Activated naive CD8-positive, alpha-beta T cell treated with anti-CD3 and anti-CD28 coated beads, Interleukin-2, amount 10 ng/mL, durations not matched to agents 7 days and 5 days (primary cell): ENCODE results near the gene HS2ST1. TPM values are rescaled to one million over a fixed set of nuclear protein-coding genes. Genes with fewer than 3 reads are reported as not detected.

ENCODE experiments used
- ATAC-seq: fragments of 150-1000 bp; cut with Tn5 transposase; one replicate; pipeline ENCODE4 v1.10.0; 2021; ENCODE audit warnings: low read depth, moderate library complexity
- POLR2A ChIA-PET: fragments of 350-600 bp; sonication (Branson Sonifier 250); formaldehyde crosslinking; loops from one replicate; lab custom pipeline; 2021; ENCODE audit warnings: antibody characterized with exemption; lab: Charles Lee
- DNase-seq: peaks from one replicate; pipeline ENCODE4 v3.0.0; 2021
- H3K27ac Mint-ChIP-seq: one replicate; pipeline ENCODE4 v1.8.0; 2022; ENCODE audit warnings: mild to moderate bottlenecking, mixed read lengths
- H3K27me3 Mint-ChIP-seq: one replicate; pipeline ENCODE4 v1.8.0; 2022; ENCODE audit warnings: mild to moderate bottlenecking, moderate library complexity, mixed read lengths
- H3K36me3 Mint-ChIP-seq: one replicate; pipeline ENCODE4 v1.8.0; 2021; ENCODE audit warnings: mild to moderate bottlenecking, mixed read lengths
- H3K4me1 Mint-ChIP-seq: one replicate; pipeline ENCODE4 v1.8.0; 2021; ENCODE audit warnings: mixed read lengths
- H3K4me3 Mint-ChIP-seq: one replicate; pipeline ENCODE4 v1.8.0; 2022; ENCODE audit warnings: mild to moderate bottlenecking, moderate library complexity, mixed read lengths
- H3K9me3 Mint-ChIP-seq: one replicate; pipeline ENCODE4 v1.8.0; 2021; ENCODE audit warnings: mixed read lengths
- total RNA-seq, 2 experiments: library from RNA; stranded (reverse); gene quantifications; one replicate each; pipeline ENCODE4 v1.2.3, GENCODE V29; 2021

Gene HS2ST1
- total RNA-seq, 2 experiments from 2014 or later = 16.8 to 18.6 TPM

DNA sequence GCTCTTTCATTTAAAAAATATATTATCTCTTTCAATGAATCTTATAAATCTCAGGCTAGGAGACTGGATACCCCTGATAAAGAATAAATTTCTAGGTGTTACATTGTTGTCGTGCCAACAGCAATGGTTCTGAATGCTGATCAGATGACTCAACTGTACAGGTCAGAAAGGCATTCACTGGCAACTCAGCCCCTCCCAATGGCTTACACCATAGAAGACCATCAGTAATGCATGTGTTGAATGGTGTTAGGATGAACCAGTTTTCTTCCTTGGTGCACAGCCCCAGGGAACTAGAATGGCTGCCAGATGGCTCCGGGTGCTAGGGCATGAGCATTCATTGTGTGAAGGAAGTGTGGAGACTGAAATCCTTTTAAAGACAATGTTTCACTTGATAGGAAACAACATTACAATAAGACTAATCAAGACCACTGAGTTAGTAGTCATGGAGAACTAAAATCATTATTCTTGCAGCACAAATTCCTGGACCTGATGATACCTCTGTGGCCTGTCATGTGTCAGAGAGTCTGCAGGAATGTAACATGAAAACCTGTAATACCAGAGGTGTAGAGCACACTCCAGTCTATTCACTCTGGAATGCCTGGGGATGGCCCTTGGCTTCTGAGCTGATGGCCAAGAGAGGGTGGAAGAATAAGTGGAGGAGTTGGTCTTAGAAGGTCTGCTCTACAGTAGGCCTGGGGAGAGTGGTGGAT lies 226.6 kb downstream of the HS2ST1 start:
- POLR2A ChIA-PET = no interaction called here
- H3K36me3 Mint-ChIP-seq = no peaks in the 10 kb centered on the region

DNA sequence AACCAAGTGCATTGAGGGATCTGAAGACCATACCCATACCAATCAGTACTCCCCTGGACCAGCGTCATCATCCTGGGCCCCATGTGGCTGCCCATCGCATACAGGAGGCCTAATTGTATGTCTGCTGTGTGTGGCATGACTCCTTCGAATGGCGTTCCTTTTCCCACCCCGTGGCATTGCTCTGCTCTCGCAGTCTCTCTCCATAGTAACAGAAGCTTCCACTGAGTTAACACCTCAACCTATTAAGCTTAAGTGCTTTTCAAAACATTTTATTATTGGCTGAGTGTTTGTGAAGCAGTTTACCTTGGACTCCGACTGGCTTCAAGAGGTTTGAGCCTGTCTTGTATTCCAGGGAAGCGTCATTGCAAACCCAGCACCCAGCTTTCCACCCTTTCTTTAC lies 227.1 kb downstream of the HS2ST1 start:
- Mint-ChIP-seq H3K27ac (no peak overlapping the region), H3K9me3 (no peaks in the 10 kb centered on the region), H3K4me1 (no peaks in the 10 kb centered on the region), H3K27me3 (peaks cover 10% of the 10 kb centered on the region), H3K4me3 (no peak overlapping the region), H3K36me3 (no peaks in the 10 kb centered on the region)
- ATAC-seq (no peak), DNase-seq (no peak)
- POLR2A ChIA-PET = no interaction called here

More for the DNA sequence above, 226.6 kb downstream of the HS2ST1 start:
- no peak overlapping the region for H3K27ac Mint-ChIP-seq
- no peaks in the 10 kb centered on the region for H3K9me3 Mint-ChIP-seq
- peaks cover 6% of the 10 kb centered on the region for H3K27me3 Mint-ChIP-seq
- ATAC-seq (no peak), DNase-seq (no peak)
- H3K4me1 Mint-ChIP-seq = no peaks in the 10 kb centered on the region
- H3K4me3 Mint-ChIP-seq = no peak overlapping the region

DNA sequence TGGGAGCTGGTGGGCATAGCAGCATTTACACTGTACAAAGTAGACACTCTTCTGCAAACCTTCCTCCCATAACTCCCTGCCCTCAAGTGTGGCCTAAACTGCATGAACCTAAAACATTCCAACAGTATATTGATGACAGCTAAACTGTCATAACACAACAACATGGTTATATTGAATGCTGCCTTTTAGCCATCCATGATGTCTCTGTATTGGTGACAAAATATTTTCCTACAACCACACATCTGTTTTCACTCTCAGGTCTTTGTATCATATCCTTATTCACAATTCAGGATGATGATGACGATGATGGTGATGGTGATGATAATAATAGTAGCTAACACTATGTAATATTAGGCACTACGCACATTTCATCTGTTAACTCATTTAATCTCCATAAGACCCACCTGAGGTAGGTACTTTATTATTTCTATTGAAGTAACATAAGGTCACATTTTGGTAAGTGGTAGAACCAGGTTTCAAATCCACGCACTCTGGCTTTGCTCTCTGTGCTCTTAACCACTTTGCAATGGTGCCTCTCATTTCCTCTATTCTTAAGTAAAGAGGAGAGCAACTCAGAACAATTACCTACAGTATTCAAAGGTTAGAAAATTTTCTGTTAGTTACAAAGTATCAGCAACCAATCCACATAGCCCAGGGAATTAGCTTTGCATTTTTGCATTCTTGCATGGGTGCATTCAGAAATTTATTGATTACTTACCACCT lies 229.1 kb downstream of the HS2ST1 start:
- Mint-ChIP-seq H3K4me3 (no peak overlapping the region), H3K27me3 (peaks cover 14% of the 10 kb centered on the region), H3K4me1 (no peaks in the 10 kb centered on the region), H3K36me3 (no peaks in the 10 kb centered on the region), H3K9me3 (no peaks in the 10 kb centered on the region), H3K27ac (no peak overlapping the region)
- POLR2A ChIA-PET = no interaction called here
- DNase-seq (no peak), ATAC-seq (no peak)

DNA sequence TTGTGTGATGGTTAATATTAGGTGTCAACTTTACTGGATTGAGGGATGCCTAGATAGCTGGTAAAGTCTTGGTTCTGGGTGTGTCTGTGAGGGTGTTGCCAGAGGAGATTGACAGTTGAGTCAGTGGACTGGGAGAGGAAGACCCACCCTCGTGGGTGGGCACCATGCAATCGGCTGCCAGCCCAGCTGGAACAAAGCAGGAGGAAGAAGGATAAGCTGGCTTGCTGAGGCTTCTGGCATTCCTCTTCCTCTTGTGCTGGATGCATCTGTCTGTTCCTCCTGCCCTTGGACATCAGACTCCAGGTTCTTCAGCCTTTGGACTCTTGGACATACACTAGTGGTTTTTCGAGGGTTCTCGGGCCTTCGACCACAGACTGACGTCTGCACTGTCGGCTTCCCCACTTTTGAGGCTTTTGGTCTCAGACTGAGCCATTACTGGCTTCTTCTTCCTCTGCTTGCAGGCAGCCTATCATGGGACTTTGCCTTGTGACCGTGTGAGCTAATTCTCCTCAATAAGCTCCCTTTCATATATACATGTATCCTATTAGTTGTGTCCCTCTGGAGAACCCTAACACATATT lies 230.0 kb downstream of the HS2ST1 start:
- Mint-ChIP-seq H3K27ac (no peak overlapping the region), H3K9me3 (no peaks in the 10 kb centered on the region), H3K4me1 (no peaks in the 10 kb centered on the region), H3K36me3 (no peaks in the 10 kb centered on the region), H3K4me3 (no peak overlapping the region), H3K27me3 (peaks cover 19% of the 10 kb centered on the region)
- no peak for DNase-seq
- no peak for ATAC-seq
- POLR2A ChIA-PET = no interaction called here

DNA sequence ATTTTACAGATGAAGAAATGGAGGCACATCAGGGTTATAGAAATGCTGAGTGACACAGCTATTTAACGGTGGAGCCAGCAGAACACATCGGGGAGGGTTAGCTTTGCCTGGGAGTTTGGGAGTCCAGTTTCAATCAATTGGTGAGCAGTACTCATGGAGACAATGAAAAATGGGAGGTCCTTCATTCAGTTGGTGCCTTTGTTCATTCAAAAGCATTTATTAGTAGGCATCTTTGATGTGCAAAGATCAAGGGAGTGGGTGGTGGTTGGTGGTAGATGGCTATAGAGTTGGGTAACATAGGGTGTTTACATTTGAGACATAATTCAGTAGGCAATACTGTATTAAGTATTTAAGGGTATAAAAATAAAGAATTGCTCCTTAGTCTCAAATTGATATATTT lies 230.5 kb downstream of the HS2ST1 start:
- DNase-seq (no peak), ATAC-seq (no peak)
- Mint-ChIP-seq H3K27ac (no peak overlapping the region), H3K36me3 (no peaks in the 10 kb centered on the region), H3K4me1 (no peaks in the 10 kb centered on the region), H3K27me3 (peaks cover 22% of the 10 kb centered on the region), H3K9me3 (no peaks in the 10 kb centered on the region), H3K4me3 (no peak overlapping the region)
- POLR2A ChIA-PET = no interaction called here

DNA sequence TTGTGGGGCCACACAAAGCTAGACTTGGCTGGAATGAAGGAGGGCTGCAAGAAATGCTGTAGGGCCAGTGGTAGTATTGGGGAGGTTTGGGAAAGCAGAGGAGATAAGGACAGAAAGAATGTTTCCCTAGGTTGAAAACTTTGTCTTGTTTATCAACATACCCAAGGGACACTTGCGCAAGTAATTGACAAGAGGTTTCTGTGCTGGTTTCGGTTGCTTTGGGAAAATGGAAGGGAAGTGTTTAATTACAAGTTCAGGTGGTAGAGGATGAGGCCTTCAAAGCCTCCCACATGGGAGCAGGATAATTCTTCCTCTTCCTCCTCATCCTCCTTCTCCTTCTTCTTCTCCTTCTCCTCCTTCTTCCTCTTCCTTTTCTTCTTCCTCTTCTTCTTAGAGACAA lies 232.1 kb downstream of the HS2ST1 start:
- no peak overlapping the region for H3K4me3 Mint-ChIP-seq
- ATAC-seq (no peak), DNase-seq (no peak)

DNA sequence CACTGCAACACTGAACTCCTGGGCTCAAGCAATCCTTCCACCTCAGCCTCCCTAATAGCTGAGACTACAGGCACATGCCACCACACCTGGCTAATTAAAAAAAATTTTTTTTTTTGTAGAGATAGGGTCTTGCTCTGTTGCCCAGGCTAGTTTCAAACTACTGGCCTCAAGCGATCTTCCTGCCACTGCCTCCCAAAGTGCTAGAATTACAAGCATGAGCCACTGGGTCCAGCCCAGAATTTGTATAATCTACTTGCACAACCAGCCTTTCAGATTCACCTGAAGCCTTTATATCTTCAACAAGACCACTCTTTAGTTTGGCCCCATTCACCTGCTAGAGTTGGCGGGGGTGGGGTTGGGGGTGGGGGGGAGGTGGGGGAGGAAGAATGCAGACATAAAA lies 232.6 kb downstream of the HS2ST1 start:
- Mint-ChIP-seq H3K9me3 (no peaks in the 10 kb centered on the region), H3K4me3 (no peak overlapping the region), H3K4me1 (peaks cover 11% of the 10 kb centered on the region), H3K27me3 (peaks cover 33% of the 10 kb centered on the region), H3K36me3 (no peaks in the 10 kb centered on the region), H3K27ac (no peak overlapping the region)
- DNase-seq (no peak), ATAC-seq (no peak)
- POLR2A ChIA-PET = no interaction called here

More for the DNA sequence above, 232.1 kb downstream of the HS2ST1 start:
- POLR2A ChIA-PET = no interaction called here
- no peaks in the 10 kb centered on the region for H3K36me3 Mint-ChIP-seq
- peaks cover 7% of the 10 kb centered on the region for H3K4me1 Mint-ChIP-seq
- no peaks in the 10 kb centered on the region for H3K9me3 Mint-ChIP-seq
- no peak overlapping the region for H3K27ac Mint-ChIP-seq
- H3K27me3 Mint-ChIP-seq = peaks cover 29% of the 10 kb centered on the region

DNA sequence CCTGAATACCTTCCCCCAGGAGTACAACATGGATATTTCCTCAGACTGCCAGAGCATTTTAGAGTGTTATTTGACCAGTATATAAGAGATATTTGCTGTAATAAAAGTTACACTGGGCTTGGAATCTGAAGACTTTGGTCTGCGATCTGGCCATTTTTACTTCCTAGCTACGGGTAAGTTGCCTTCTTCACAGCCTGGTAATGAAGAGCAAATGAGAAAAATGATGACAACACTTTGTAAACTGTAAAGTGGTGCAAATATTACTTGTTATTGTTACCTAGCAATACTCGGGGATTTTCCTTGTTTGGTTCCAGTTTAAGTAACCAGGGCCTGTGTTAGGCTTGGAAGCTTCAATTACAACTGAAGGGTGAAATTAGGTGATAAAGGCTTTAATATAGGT lies 233.4 kb downstream of the HS2ST1 start:
- POLR2A ChIA-PET = no interaction called here
- DNase-seq = no peak
- Mint-ChIP-seq H3K27me3 (peaks cover 38% of the 10 kb centered on the region), H3K27ac (no peak overlapping the region), H3K36me3 (no peaks in the 10 kb centered on the region), H3K4me3 (no peak overlapping the region), H3K9me3 (no peaks in the 10 kb centered on the region), H3K4me1 (peaks cover 15% of the 10 kb centered on the region)
- ATAC-seq = no peak

DNA sequence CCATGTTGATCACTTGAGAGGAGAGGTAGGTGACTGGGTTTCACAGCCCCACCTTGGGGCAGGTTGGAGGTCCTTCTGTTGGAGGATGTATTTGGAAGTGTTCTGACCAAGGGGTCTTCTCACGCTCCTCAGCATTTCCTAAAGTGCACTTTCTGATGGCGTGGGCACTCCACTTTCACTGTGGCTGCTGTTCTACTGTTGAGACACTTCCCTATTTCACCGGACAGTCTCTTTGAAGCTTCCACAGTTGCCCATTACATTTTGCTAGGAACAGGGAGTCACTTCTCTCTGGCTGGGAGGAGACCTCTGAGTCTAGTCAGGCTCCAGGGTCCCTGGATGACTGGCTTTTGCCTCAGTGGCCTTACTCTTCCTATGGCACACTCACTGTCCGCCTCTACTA lies 234.2 kb downstream of the HS2ST1 start:
- peaks cover 42% of the 10 kb centered on the region for H3K27me3 Mint-ChIP-seq

DNA sequence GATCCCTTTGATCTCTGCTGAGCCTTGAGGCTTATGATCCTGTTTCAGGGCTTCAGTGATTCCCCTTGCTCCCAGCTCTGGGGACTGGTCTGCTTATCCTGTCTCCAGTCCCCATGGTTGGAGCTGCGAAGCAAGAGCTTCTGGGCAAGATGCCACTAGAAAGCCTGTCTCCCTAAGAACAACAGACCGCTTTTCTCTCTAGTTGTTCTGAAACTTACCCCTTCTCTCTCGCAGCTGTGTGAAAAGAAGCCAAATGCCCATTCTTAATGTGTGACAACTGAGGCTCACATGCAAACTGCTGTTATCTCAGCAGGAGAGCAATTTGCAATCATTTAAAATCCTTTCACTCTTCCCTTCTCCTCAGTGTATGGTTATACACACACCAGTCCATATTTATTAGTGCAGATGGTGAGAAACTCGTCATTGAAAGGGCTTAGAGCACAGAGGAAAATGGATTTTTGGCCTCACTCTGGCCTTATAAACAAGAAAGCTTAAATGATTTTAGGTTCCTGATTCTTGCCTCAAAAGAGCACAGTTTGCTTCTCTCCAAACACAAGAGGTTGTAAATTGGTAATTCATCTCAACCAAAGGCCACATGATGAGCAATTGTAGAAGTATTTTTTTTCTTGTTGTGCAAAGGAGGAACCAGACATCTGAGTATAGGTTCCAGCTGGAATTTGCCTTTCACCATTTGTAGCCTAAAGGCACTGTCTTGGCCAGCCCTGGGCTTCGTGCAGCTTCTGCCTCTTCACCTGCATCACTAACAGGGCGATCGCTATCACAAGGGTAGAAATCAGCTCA lies 235.0 kb downstream of the HS2ST1 start:
- Mint-ChIP-seq H3K4me3 (no peak overlapping the region), H3K9me3 (no peaks in the 10 kb centered on the region), H3K27me3 (peaks cover 44% of the 10 kb centered on the region), H3K4me1 (peaks cover 15% of the 10 kb centered on the region), H3K36me3 (no peaks in the 10 kb centered on the region), H3K27ac (no peak overlapping the region)
- no peak for DNase-seq
- POLR2A ChIA-PET = no interaction called here
- ATAC-seq = no peak

More for the DNA sequence above, 234.2 kb downstream of the HS2ST1 start:
- Mint-ChIP-seq H3K9me3 (no peaks in the 10 kb centered on the region), H3K36me3 (no peaks in the 10 kb centered on the region), H3K4me3 (no peak overlapping the region), H3K27ac (no peak overlapping the region), H3K4me1 (peaks cover 15% of the 10 kb centered on the region)
- POLR2A ChIA-PET = no interaction called here
- DNase-seq (no peak), ATAC-seq (no peak)

DNA sequence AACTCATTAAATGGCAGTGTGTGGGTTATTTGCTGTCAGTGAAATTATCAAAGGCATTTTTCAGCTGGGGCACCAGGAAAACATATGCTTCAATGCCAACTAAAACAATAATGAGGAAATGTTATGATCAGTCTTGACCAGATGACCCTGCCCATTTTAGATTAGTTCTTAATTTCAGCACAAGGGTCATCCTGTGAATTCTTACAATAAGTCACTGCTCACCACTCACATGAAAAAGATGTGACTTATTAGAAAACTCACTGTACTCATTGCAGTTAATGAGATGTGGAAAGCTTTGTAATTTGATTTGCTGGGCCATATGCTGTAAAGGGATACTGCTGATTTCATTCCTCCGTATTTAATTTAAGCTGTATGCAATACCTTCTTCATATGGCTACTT lies 235.7 kb downstream of the HS2ST1 start:
- no peaks in the 10 kb centered on the region for H3K9me3 Mint-ChIP-seq
- no peak overlapping the region for H3K27ac Mint-ChIP-seq
- no peaks in the 10 kb centered on the region for H3K36me3 Mint-ChIP-seq
- no peak for DNase-seq
- H3K4me3 Mint-ChIP-seq = no peak overlapping the region
- POLR2A ChIA-PET = no interaction called here
- peaks cover 41% of the 10 kb centered on the region for H3K27me3 Mint-ChIP-seq
- ATAC-seq = no peak
- H3K4me1 Mint-ChIP-seq = peaks cover 15% of the 10 kb centered on the region

DNA sequence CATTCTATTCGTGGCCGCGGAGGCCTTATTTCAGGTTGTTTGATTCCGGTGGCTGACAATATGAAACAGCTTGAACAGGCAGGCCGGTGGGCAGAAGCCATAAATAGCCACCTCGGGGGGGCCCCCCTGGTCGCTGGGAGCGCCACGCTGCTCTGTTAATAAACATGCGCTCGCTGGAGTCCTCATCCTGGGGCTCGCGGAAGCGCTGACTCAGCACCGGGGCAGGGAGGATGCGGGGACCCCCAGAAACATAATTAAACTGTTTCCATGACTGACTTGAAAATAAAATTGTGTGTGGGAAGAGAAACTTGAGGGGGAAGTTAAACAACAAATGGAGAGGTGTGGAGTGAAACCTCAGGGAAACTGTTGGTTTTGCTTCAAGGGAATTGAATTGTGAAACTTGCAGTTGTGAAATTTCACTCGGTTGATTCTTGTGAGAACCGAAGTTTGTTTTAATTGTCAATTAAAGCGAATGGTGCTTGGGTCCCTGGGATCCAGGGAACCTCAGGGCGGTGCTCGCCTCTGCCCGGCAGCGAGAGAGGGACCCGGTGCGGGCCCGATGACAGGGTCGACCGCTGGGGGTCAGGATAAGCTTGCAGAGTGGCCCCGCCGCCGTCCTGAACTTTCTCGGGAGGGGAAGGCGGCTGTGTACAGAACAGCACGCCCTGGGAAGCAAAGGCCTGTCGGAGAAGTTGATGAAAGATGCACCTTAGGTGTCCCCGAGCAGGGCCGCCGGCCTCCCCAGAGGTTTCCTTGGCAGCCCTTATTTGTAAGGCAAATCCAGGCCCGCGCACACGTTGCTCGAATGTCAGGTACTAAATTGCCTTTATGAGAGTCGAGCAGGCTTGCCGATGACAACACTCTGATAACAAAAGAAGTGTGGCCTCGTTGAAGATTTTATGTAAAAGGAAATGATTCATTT lies 237.3 kb downstream of the HS2ST1 start:
- Mint-ChIP-seq H3K36me3 (no peaks in the 10 kb centered on the region), H3K4me3 (peak overlapping the region; percentile 86), H3K9me3 (no peaks in the 10 kb centered on the region), H3K27ac (no peak overlapping the region), H3K27me3 (peaks cover 34% of the 10 kb centered on the region), H3K4me1 (peaks cover 15% of the 10 kb centered on the region)
- DNase-seq = peak; percentile 55
- POLR2A ChIA-PET = no interaction called here
- peak; percentile 80 for ATAC-seq
